T-helper 9 cell (primary cell): ENCODE data around the gene CTDP1.

ENCODE experiments used
- DNase-seq: peaks from one replicate; pipeline ENCODE4 v3.0.0-alpha.2; 2020

The CTDP1 gene

GRCh38 chr18:79786304-79786703 is 106.7 kb downstream of the CTDP1 start:
- no peak for DNase-seq

GRCh38 chr18:79786786-79787526 is 107.4 kb downstream of the CTDP1 start:
- DNase-seq = no peak

DNA sequence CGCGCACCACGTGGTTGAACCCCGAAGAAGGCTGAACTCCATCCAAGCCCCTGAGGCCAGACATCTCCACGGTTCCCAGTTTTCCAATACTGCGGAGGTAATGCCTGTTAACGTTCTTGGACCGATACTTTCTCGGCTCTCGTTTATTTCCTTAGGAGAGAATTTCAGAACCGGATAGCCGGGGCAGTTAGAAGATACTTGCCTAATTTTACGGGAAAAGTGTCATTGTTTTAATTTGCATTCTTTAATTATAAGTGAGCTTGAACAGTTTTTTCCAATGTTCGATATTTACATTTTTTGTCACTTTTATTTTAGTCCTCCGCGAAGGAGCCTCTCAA is 107.9 kb downstream of the CTDP1 start:
- DNase-seq = no peak

- no peak for DNase-seq
These were observed 108.5 kb downstream of the CTDP1 start for GRCh38 chr18:79787865-79788733.

DNA sequence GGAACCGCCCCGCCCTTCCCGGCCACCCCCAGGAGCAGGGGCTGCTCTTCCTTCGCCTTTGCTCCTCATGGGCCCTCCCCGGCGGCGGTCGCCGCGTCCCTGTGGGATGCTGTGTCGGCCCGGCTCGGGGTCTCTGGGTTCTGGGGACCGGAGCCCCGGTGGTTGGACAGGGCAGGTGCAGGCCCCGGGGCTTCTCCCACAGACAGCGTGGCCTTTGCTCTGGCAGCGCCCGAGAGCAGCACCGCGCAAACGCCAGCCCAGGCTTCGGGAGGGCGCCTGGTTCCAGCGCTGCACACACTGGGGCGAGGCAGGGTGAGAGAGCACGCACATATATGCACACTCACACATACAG is 109.1 kb downstream of the CTDP1 start:
- DNase-seq = no peak

GRCh38 chr18:79789091-79789891 is 109.7 kb downstream of the CTDP1 start:
- DNase-seq = no peak

GRCh38 chr18:79789901-79790890 is 110.6 kb downstream of the CTDP1 start:
- DNase-seq = no peak

DNA sequence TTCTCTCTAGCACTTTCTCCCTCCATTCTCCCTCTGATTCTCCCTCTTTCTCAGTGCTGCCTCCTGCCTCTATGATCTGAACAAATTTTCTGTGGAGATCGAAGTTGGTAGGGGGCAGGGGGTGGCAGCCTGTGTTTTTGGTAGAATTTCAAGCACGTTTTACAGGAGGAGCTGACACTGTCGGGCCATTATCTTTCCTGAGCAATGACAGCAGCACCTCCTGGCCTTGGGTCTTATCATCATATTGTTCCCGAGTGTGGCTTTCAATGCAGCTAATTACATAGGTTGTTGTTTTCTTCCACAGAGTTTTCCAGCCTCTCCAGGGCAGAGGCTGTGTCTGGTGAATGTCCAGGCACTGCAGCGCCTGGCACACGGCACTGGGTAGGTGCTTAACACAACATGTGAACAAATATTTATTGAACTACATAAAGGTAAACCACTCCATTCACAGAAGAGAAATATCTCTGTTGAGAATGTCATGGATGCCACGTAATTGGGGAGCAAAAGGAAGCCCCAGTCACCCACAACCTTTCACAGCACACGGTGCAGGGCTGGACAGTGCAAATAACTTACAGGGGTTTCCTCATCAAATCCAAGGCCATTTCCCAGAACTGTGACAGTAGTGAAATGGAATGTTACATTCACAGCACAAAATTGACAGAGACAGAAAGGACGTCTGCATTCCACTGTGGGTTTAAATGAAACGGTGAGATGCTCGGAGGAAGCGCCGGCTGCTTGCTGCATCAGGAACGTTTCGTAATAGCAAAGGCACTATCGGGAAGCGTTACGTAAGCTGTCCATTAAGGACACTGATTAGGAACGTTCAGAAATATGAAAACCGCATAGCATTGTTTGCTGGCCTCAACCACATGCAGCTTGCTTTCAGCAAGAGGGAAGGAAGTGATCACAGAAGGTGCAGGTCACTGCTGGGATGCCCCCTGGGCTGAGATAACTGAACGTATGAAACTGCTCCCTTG is 111.7 kb downstream of the CTDP1 start:
- no peak for DNase-seq

DNA sequence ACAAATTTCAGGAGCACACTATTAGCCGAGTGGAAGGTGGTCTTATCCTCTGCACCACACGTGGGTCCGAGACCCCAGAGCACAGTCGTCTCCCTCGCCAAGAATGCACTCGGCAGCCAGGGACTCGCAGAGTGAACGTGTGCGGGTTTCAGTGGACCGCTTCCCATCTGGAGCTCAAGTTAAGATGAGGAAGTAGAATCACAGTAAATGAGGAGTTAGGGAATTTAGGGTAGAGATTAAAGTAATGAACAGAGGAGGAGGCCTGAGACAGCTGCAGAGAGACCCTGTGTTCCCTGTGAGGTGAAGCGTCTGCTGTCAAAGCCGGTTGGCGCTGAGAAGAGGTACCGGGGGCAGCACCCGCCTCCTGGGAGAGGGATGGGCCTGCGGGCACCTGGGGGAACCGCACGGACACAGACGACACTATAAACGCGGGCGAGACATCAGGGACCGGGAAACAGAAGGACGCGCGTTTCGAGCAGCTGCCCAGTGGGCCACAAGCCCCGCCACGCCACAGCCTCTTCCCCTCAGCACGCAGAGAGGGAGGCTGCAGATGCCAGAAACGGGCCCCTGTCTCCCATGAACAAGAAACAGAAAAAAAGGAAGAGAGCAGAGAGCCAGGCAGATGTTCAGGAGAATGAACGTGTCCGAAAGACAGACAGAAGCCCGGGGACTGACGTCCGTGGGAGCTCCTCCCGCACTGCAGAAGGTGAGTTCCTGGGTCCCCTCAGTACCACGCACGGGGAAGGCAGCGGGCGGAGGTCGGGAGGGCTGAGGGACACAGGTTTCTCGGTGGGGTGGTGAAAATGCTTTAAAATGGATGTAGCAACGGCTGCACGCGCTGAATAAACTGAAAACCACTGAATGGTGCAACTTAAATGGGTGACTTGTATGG is 112.7 kb downstream of the CTDP1 start:
- DNase-seq = no peak

- DNase-seq = no peak
These were observed 113.4 kb downstream of the CTDP1 start for GRCh38 chr18:79792988-79793355.

GRCh38 chr18:79794846-79795245 is 115.2 kb downstream of the CTDP1 start:
- DNase-seq = no peak

DNA sequence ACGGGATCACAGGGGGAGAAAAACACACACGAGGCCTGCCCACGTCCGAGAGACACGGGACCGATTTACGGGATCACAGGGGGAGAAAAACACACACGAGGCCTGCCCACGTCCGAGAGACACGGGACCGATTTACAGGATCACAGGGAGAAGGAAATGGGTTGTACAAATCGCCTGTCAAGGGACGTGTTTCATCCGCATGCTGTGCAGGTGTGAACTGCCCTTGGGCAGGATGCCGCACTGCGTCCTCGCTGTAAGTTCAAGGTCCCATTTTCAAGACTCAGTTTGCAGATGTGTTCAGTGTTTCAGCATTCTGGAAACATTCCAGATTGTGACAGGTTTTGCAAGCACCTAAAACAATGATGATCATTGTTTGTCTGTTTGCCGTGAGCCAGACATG is 115.8 kb downstream of the CTDP1 start:
- no peak for DNase-seq

- no peak for DNase-seq
These were observed 116.4 kb downstream of the CTDP1 start for GRCh38 chr18:79796016-79796415.

DNA sequence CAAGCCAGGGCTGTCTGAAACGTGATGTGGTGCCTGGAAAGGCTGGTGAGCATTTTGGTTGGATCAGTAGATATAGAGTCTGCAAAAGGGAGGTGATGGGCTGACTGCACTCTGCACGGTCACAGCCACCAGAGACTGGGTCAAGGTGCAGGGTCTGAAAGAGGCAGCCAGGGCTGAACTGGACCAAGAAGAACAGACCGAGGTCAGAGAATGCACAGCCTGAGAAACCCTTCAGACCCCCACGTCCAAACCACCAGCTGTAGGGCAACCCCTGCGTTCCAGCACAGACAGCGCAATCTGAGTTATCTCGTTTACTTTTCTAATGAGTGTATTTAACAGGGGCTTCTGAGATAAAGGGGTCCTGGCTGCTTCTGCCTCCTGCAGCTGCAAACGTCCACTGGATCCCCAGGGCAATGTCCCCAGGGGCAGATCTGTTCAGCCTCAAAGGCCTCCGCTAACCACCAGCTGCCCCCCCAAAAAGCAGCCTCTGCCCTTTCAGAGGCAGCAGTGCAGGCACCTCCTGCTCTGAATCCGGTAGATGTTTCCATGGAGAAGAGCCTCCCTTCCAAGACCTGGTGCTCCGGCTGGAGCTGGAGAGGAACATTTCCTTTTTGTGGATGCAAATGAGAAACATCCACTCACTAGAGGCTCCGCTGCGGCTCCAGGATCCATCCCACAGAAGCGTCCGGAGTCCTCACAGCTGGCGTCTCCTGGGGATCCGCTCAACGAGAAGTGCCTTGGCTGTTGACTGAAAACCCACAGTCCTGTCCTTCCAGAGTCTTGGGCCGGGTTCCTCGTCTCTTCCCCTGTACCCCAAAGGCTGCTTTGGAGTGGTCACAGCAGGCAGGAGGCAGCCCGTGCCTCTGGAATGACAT is 117.2 kb downstream of the CTDP1 start:
- DNase-seq = no peak

GRCh38 chr18:79797518-79798345 is 118.1 kb downstream of the CTDP1 start, which contains the start of gene KCNG2:
Gene KCNG2 (plus strand): TSS chr18:79797938. CDS start chr18:79863668, 65,730 bp downstream.
- DNase-seq = no peak

- no peak for DNase-seq
These were observed 118.9 kb downstream of the CTDP1 start for GRCh38 chr18:79798346-79798998.

- no peak for DNase-seq
These were observed 119.4 kb downstream of the CTDP1 start for GRCh38 chr18:79798999-79799370.
